Astrocyte (in vitro differentiated cells and primary cell): ENCODE data around the gene MEG3. TPM values are rescaled to one million over a fixed set of nuclear protein-coding genes. Genes with fewer than 3 reads are reported as not detected.

ENCODE experiments used
- DNase-seq: peaks from one replicate; pipeline ENCODE4 v3.0.0-alpha.2; 2010; ENCODE audit warnings: low read depth
- FAIRE-seq: peaks from 2 replicates; lab custom pipeline; 2011; peaks lifted over from hg19 to GRCh38; lab: Jason Lieb, UNC
- H2AFZ ChIP-seq: 2 replicates; pipeline ENCODE4 v1.6.0; 2012; ENCODE audit warnings: low read depth, low read length, inconsistent platforms
- H3K27ac ChIP-seq: 2 replicates; pipeline ENCODE4 v1.5.1; 2011; ENCODE audit warnings: low read depth, low read length, inconsistent platforms
- H3K27me3 ChIP-seq: 2 replicates; pipeline ENCODE4 v1.6.0; 2011; ENCODE audit warnings: low read length, inconsistent platforms; ENCODE audit not compliant: insufficient read depth
- H3K36me3 ChIP-seq: 2 replicates; pipeline ENCODE4 v1.5.1; 2011; ENCODE audit warnings: low read length, inconsistent platforms; ENCODE audit not compliant: insufficient read depth
- H3K4me1 ChIP-seq: 2 replicates; pipeline ENCODE4 v1.5.1; 2011; ENCODE audit warnings: low read length, inconsistent platforms; ENCODE audit not compliant: insufficient read depth
- H3K4me2 ChIP-seq: 2 replicates; pipeline ENCODE4 v1.6.0; 2012; ENCODE audit warnings: low read length, inconsistent platforms
- H3K4me3 ChIP-seq: 2 replicates; pipeline ENCODE4 v1.5.1; 2011; ENCODE audit warnings: low read depth, mild to moderate bottlenecking, low read length, inconsistent platforms; ENCODE audit not compliant: insufficient read depth
- H3K79me2 ChIP-seq: 2 replicates; pipeline ENCODE4 v1.6.0; 2012; ENCODE audit warnings: mild to moderate bottlenecking, low read length, inconsistent platforms; ENCODE audit not compliant: insufficient read depth
- H3K9ac ChIP-seq: 2 replicates; pipeline ENCODE4 v1.6.0; 2012; ENCODE audit warnings: mild to moderate bottlenecking, low read length, inconsistent platforms
- H3K9me3 ChIP-seq: 2 replicates; pipeline ENCODE4 v1.5.1; 2012; ENCODE audit warnings: low read depth, mild to moderate bottlenecking, low read length, inconsistent platforms; ENCODE audit not compliant: insufficient read depth
- H4K20me1 ChIP-seq: 2 replicates; pipeline ENCODE4 v1.6.0; 2012; ENCODE audit warnings: low read length, inconsistent platforms; ENCODE audit not compliant: insufficient read depth
- H3K27ac Mint-ChIP-seq: one replicate; pipeline ENCODE4 v1.8.0; 2021; ENCODE audit warnings: mild to moderate bottlenecking, mixed read lengths; ENCODE audit not compliant: unreplicated experiment
- H3K27me3 Mint-ChIP-seq: one replicate; pipeline ENCODE4 v1.8.0; 2021; ENCODE audit warnings: low read depth, mixed read lengths; ENCODE audit not compliant: unreplicated experiment
- H3K36me3 Mint-ChIP-seq: one replicate; pipeline ENCODE4 v1.8.0; 2021; ENCODE audit warnings: low read depth, mixed read lengths; ENCODE audit not compliant: unreplicated experiment
- H3K4me1 Mint-ChIP-seq: one replicate; pipeline ENCODE4 v1.8.0; 2021; ENCODE audit warnings: low read depth, mixed read lengths; ENCODE audit not compliant: unreplicated experiment
- H3K4me3 Mint-ChIP-seq: one replicate; pipeline ENCODE4 v1.8.0; 2021; ENCODE audit warnings: mild to moderate bottlenecking, moderate library complexity, mixed read lengths; ENCODE audit not compliant: unreplicated experiment
- H3K9me3 Mint-ChIP-seq: one replicate; pipeline ENCODE4 v1.8.0; 2021; ENCODE audit warnings: mild to moderate bottlenecking, mixed read lengths; ENCODE audit not compliant: unreplicated experiment
- CTCF ChIP-seq: IDR thresholded peaks from 2 replicates; pipeline ENCODE4 v1.5.1; 2011; ENCODE audit warnings: low read depth, mild to moderate bottlenecking, inconsistent platforms, low read length, moderate library complexity; ENCODE audit not compliant: insufficient read depth
- EZH2 ChIP-seq: IDR thresholded peaks from 2 replicates; pipeline ENCODE4 v1.6.1; 2012; ENCODE audit warnings: mild to moderate bottlenecking, low read length, inconsistent platforms; ENCODE audit not compliant: insufficient read depth
- total RNA-seq: library from RNA; stranded (reverse); gene quantifications from 2 replicates; pipeline ENCODE4 v1.2.1, GENCODE V29; 2021

Gene MEG3
- total RNA-seq, 1 donor from 2014 or later = not detected

DNA sequence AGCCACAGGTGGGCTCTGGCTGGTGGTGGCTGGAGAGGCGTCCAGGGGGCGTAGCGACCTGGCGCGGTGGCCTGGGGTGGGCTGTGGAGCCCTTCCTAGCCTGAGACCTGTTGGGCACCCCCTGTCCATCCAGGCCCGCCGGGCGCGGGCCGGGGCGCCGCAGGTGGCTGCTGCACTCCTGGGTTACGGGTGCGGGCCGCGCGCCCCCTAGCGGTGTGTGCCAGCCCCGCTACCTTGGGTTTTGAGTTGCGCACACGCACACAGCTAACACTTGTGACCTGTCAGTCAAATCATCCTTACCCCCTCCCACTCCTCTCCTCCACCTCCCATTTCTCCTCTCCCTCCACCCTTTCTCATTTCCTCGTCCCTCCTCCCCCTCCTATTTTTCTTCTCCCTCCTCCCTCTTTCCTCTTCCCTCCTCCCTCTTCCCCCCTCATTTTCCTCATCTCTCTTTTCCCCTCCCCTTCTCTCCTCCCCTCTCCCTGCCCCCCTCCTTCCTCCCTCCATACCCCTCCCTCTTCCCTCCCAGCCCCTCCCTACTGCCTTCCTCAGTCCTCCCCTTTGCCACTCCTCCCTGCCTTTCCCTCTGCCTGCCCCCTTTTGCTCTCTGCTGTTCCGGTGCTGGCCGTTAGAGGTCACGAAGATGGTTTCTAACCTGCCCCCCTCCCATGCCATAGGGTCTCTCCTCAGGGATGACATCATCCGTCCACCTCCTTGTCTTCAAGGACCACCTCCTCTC is 2.3 kb downstream of the MEG3 start:
- Mint-ChIP-seq H3K27me3 (peaks cover 13% of the 10 kb centered on the region), H3K4me3 (no peak overlapping the region), H3K27ac (no peak overlapping the region), H3K36me3 (peaks cover 2% of the 10 kb centered on the region), H3K4me1 (peaks cover 4% of the 10 kb centered on the region), H3K9me3 (peaks cover 16% of the 10 kb centered on the region)
- peaks cover 69% of the 10 kb centered on the region for H3K79me2 ChIP-seq
- peaks cover 2% of the 10 kb centered on the region for H3K9me3 ChIP-seq
- H3K36me3 ChIP-seq = peaks cover 17% of the 10 kb centered on the region
- H3K4me2 ChIP-seq = peak overlapping the region; percentile 89
- peaks cover 60% of the 10 kb centered on the region for H4K20me1 ChIP-seq
- no peak for TF ChIP-seq EZH2
- TF ChIP-seq CTCF = peak; percentile 55
- peak overlapping the region; percentile 91 for H3K27ac ChIP-seq
- H3K4me3 ChIP-seq = peak overlapping the region; percentile 87
- no peak overlapping the region for H2AFZ ChIP-seq
- peak overlapping the region; percentile 100 for H3K9ac ChIP-seq
- peak; percentile 88 for DNase-seq
- no peak for FAIRE-seq
- H3K27me3 ChIP-seq = no peaks in the 10 kb centered on the region
- peaks cover 25% of the 10 kb centered on the region for H3K4me1 ChIP-seq

DNA sequence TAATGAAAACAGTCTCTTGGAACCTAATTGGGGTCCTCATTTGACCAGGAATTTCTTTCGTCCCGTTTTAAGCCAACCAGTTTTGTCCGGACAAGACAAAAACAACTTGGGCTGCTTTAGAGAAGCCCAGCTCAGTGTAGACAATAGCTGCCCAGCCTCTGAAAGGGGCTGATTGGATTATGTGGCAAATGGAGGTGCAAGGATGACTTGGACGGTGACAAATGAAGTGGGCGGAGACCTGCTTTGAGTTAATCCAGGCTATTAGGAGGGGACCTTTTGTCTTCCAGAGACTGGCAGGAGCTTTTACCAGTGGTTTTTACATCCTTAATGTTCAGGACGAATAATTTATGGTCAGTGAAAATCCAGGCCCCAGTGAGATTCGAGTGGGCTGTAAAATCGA is 4.8 kb downstream of the MEG3 start:
- no peak for FAIRE-seq
- Histone ChIP-seq H3K79me2 (peaks cover 92% of the 10 kb centered on the region), H3K27ac (no peak overlapping the region), H4K20me1 (peaks cover 84% of the 10 kb centered on the region), H3K36me3 (peaks cover 23% of the 10 kb centered on the region), H3K27me3 (no peaks in the 10 kb centered on the region), H3K9me3 (peaks cover 2% of the 10 kb centered on the region), H3K9ac (no peak overlapping the region), H2AFZ (no peak overlapping the region), H3K4me1 (peaks cover 10% of the 10 kb centered on the region), H3K4me3 (no peak overlapping the region), H3K4me2 (no peak overlapping the region)
- Mint-ChIP-seq H3K4me1 (peaks cover 1% of the 10 kb centered on the region), H3K36me3 (peaks cover 2% of the 10 kb centered on the region), H3K27ac (no peak overlapping the region), H3K4me3 (no peak overlapping the region), H3K27me3 (peaks cover 21% of the 10 kb centered on the region), H3K9me3 (peaks cover 19% of the 10 kb centered on the region)
- TF ChIP-seq EZH2 (no peak), CTCF (no peak)
- no peak for DNase-seq
